Panc1 (cell line): ENCODE measurements around the gene TBL1Y.

Source experiments
- TF ChIP-seq, protein P1 (sequence below): fragments of 450-650 bp; IDR thresholded peaks from 2 replicates; pipeline ENCODE4 v1.5.1; 2017; ENCODE audit warnings: mild to moderate bottlenecking
- TF ChIP-seq, protein P2 (sequence below), 2 experiments: IDR thresholded peaks; 2 replicates each; pipeline ENCODE4 v1.6.1; 2011 to 2012; ENCODE audit warnings: low read depth in 2 of 2, control low read depth in 1 of 2, low read length in 1 of 2, mild to moderate bottlenecking in 1 of 2, moderate library complexity in 1 of 2; ENCODE audit not compliant: insufficient read depth in 1 of 2

DNA sequence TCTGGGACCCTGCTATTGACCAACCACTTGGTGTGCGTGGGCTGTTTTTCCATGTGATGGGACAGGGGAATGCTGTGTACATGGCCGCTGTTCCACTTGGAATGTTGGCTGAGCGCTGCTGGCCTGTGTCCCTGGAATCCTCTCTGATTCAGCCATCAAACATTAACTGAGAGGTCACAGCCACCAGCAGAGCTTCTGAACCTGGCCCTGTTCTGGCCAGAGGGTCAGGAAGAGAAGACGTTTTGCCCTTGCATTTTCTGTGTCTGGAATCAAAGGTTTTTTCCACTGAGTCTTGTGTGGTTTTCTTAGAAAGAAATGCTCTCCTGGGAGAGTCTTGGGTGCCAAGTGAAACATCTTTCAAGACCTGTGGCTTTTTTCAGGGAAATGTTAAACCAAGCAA is 85.5 kb downstream of the TBL1Y start:
- TF ChIP-seq, protein P1, sequence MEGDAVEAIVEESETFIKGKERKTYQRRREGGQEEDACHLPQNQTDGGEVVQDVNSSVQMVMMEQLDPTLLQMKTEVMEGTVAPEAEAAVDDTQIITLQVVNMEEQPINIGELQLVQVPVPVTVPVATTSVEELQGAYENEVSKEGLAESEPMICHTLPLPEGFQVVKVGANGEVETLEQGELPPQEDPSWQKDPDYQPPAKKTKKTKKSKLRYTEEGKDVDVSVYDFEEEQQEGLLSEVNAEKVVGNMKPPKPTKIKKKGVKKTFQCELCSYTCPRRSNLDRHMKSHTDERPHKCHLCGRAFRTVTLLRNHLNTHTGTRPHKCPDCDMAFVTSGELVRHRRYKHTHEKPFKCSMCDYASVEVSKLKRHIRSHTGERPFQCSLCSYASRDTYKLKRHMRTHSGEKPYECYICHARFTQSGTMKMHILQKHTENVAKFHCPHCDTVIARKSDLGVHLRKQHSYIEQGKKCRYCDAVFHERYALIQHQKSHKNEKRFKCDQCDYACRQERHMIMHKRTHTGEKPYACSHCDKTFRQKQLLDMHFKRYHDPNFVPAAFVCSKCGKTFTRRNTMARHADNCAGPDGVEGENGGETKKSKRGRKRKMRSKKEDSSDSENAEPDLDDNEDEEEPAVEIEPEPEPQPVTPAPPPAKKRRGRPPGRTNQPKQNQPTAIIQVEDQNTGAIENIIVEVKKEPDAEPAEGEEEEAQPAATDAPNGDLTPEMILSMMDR, result no peak
- TF ChIP-seq, protein P2, sequence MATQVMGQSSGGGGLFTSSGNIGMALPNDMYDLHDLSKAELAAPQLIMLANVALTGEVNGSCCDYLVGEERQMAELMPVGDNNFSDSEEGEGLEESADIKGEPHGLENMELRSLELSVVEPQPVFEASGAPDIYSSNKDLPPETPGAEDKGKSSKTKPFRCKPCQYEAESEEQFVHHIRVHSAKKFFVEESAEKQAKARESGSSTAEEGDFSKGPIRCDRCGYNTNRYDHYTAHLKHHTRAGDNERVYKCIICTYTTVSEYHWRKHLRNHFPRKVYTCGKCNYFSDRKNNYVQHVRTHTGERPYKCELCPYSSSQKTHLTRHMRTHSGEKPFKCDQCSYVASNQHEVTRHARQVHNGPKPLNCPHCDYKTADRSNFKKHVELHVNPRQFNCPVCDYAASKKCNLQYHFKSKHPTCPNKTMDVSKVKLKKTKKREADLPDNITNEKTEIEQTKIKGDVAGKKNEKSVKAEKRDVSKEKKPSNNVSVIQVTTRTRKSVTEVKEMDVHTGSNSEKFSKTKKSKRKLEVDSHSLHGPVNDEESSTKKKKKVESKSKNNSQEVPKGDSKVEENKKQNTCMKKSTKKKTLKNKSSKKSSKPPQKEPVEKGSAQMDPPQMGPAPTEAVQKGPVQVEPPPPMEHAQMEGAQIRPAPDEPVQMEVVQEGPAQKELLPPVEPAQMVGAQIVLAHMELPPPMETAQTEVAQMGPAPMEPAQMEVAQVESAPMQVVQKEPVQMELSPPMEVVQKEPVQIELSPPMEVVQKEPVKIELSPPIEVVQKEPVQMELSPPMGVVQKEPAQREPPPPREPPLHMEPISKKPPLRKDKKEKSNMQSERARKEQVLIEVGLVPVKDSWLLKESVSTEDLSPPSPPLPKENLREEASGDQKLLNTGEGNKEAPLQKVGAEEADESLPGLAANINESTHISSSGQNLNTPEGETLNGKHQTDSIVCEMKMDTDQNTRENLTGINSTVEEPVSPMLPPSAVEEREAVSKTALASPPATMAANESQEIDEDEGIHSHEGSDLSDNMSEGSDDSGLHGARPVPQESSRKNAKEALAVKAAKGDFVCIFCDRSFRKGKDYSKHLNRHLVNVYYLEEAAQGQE (IDR thresholded peaks at IDR 0.05; ENCODE audit: insufficient read depth in 1 of 2, low read depth in 2 of 2, low read length in 1 of 2), result no peak
